Spinal cord (tissue), 10 donors: Measurements from ENCODE around the gene ADNP2. TPM values are rescaled to one million over a fixed set of nuclear protein-coding genes. Genes with fewer than 3 reads are reported as not detected.
"Not testable (repeated sequence)": the region's sequence is repeated elsewhere in the genome, so short reads cannot be mapped to it uniquely, and the experiment has no call there.

ENCODE experiments used
- DNase-seq, 6 donors: peaks; one replicate each; pipeline versions ENCODE4 v3.0.0 to v3.0.0-alpha.2; 2013 to 2015; ENCODE audit warnings: low spot score in 6 of 6, low read depth in 4 of 6
- H3K27ac ChIP-seq: one replicate; pipeline ENCODE4 v1.5.1; 2013; ENCODE audit warnings: low read depth, low read length, control low read depth
- H3K27me3 ChIP-seq: one replicate; pipeline ENCODE4 v1.6.1; 2013; ENCODE audit warnings: low read length; ENCODE audit not compliant: control insufficient read depth, insufficient read depth
- H3K36me3 ChIP-seq: one replicate; pipeline ENCODE4 v1.6.1; 2013; ENCODE audit warnings: low read length; ENCODE audit not compliant: control insufficient read depth, insufficient read depth
- H3K4me1 ChIP-seq: one replicate; pipeline ENCODE4 v1.6.1; 2013; ENCODE audit warnings: low read length; ENCODE audit not compliant: control insufficient read depth, insufficient read depth
- H3K4me3 ChIP-seq: one replicate; pipeline ENCODE4 v1.5.1; 2013; ENCODE audit warnings: low read depth, low read length, control low read depth
- H3K9me3 ChIP-seq: one replicate; pipeline ENCODE4 v1.6.1; 2013; ENCODE audit warnings: low read length; ENCODE audit not compliant: control insufficient read depth, insufficient read depth
- WGBS: methylation state at CpG from one replicate; pipeline ENCODE4 v1.1.5; 2013; ENCODE audit warnings: missing lambda C conversion rate; ENCODE audit not compliant: insufficient coverage; 5-methylcytosine and 5-hydroxymethylcytosine counted together
- polyA plus RNA-seq, 2 donors: library from polyadenylated mRNA; unstranded; fragments of 120-200 nt; gene quantifications; one replicate each; pipeline ENCODE4 v1.2.1, GENCODE V29; 2013; ENCODE audit not compliant: insufficient read length in 2 of 2
- total RNA-seq, 2 donors: library from RNA; depleted of rRNA in 1 of 2; stranded (reverse); fragments of 120-200 nt in 1 of 2; fragments of >200 nt in 1 of 2; gene quantifications; one replicate each; pipeline versions ENCODE4 v1.2.3 to v1.2.4, GENCODE V29; 2013 to 2014
- donor health status: healthy.

Gene ADNP2
- total and polyA plus RNA-seq, 4 donors, result 13.9 to 18.9 (median 16.5) TPM

GRCh38 chr18:80149667-80150066 is 40.6 kb downstream of the ADNP2 start:
- Histone ChIP-seq H3K4me1 (peaks cover 15% of the 10 kb centered on the region), H3K9me3 (no peaks in the 10 kb centered on the region), H3K4me3 (no peak overlapping the region), H3K36me3 (peaks cover 16% of the 10 kb centered on the region), H3K27me3 (no peaks in the 10 kb centered on the region), H3K27ac (no peak overlapping the region)
- DNase-seq, result no peak

GRCh38 chr18:80154293-80154692 is 45.2 kb downstream of the ADNP2 start:
- Histone ChIP-seq H3K36me3 (peaks cover 12% of the 10 kb centered on the region), H3K4me1 (no peaks in the 10 kb centered on the region), H3K27ac (no peak overlapping the region), H3K9me3 (no peaks in the 10 kb centered on the region), H3K27me3 (no peaks in the 10 kb centered on the region), H3K4me3 (no peak overlapping the region)
- peak in 1 of 6 donors; percentile 13 for DNase-seq
- WGBS, result 60% methylated on average over 2 of the region's 6 CpGs

- peak; percentile 54 to 94 (median 71) for DNase-seq
- no peak overlapping the region for H3K27ac ChIP-seq
These were observed 48.8 kb downstream of the ADNP2 start for GRCh38 chr18:80157708-80158343.

GRCh38 chr18:80158365-80158764 is 49.3 kb downstream of the ADNP2 start:
- no peak for DNase-seq
- Histone ChIP-seq H3K27me3 (no peaks in the 10 kb centered on the region), H3K4me3 (no peak overlapping the region), H3K4me1 (peaks cover 14% of the 10 kb centered on the region), H3K27ac (no peak overlapping the region), H3K36me3 (peaks cover 31% of the 10 kb centered on the region), H3K9me3 (no peaks in the 10 kb centered on the region)
- 87% methylated on average over 2 of the region's 5 CpGs for WGBS

More at GRCh38 chr18:80157708-80158343, 48.8 kb downstream of the ADNP2 start:
- no peak overlapping the region for H3K4me3 ChIP-seq
- no peaks in the 10 kb centered on the region for H3K27me3 ChIP-seq
- peaks cover 14% of the 10 kb centered on the region for H3K4me1 ChIP-seq
- 61% methylated on average over 4 of the region's 8 CpGs for WGBS
- H3K36me3 ChIP-seq, result peaks cover 30% of the 10 kb centered on the region
- no peaks in the 10 kb centered on the region for H3K9me3 ChIP-seq

- DNase-seq, result peak in 1 of 6 donors; percentile 13
- H3K27ac ChIP-seq, result no peak overlapping the region
- 71% methylated on average over 109 of the region's 109 CpGs for WGBS
- no peaks in the 10 kb centered on the region for H3K9me3 ChIP-seq
- H3K4me1 ChIP-seq, result peaks cover 14% of the 10 kb centered on the region
- peaks cover 36% of the 10 kb centered on the region for H3K36me3 ChIP-seq
- H3K27me3 ChIP-seq, result no peaks in the 10 kb centered on the region
- H3K4me3 ChIP-seq, result no peak overlapping the region
These were observed 50.9 kb downstream of the ADNP2 start for GRCh38 chr18:80159713-80160636.

- no peak for DNase-seq
- 71% methylated on average over 4 of the region's 7 CpGs for WGBS
- no peak overlapping the region for H3K27ac ChIP-seq
These were observed 52.8 kb downstream of the ADNP2 start for GRCh38 chr18:80161781-80162417.

GRCh38 chr18:80163183-80163582 is 54.1 kb downstream of the ADNP2 start:
- 89% methylated on average over 7 of the region's 7 CpGs for WGBS
- H3K27ac ChIP-seq, result no peak overlapping the region
- peaks cover 28% of the 10 kb centered on the region for H3K36me3 ChIP-seq
- no peaks in the 10 kb centered on the region for H3K9me3 ChIP-seq
- no peak for DNase-seq
- H3K4me1 ChIP-seq, result peaks cover 14% of the 10 kb centered on the region
- H3K27me3 ChIP-seq, result no peaks in the 10 kb centered on the region
- no peak overlapping the region for H3K4me3 ChIP-seq

More at GRCh38 chr18:80161781-80162417, 52.8 kb downstream of the ADNP2 start:
- H3K36me3 ChIP-seq, result peaks cover 28% of the 10 kb centered on the region
- no peak overlapping the region for H3K4me3 ChIP-seq
- H3K4me1 ChIP-seq, result peaks cover 14% of the 10 kb centered on the region
- H3K27me3 ChIP-seq, result no peaks in the 10 kb centered on the region
- H3K9me3 ChIP-seq, result no peaks in the 10 kb centered on the region

GRCh38 chr18:80164727-80165355 is 55.8 kb downstream of the ADNP2 start:
- WGBS, result 96% methylated on average over 9 of the region's 9 CpGs

GRCh38 chr18:80166240-80166639 is 57.2 kb downstream of the ADNP2 start:
- no peak overlapping the region for H3K4me3 ChIP-seq
- no peak for DNase-seq
- no peak overlapping the region for H3K27ac ChIP-seq
- H3K9me3 ChIP-seq, result no peaks in the 10 kb centered on the region
- H3K36me3 ChIP-seq, result peaks cover 21% of the 10 kb centered on the region
- no peaks in the 10 kb centered on the region for H3K27me3 ChIP-seq
- 87% methylated on average over 10 of the region's 10 CpGs for WGBS
- peaks cover 28% of the 10 kb centered on the region for H3K4me1 ChIP-seq

More at GRCh38 chr18:80164727-80165355, 55.8 kb downstream of the ADNP2 start:
- H3K4me3 ChIP-seq, DNase-seq, H3K27me3 ChIP-seq, H3K27ac ChIP-seq, H3K9me3 ChIP-seq: not testable (repeated sequence)
- H3K4me1 ChIP-seq, result peaks cover 24% of the 10 kb centered on the region
- peaks cover 30% of the 10 kb centered on the region for H3K36me3 ChIP-seq
